Mesodermal cell (in vitro differentiated cells): ENCODE measurements around the gene MAN2B2.

Source experiments
- H3K27ac ChIP-seq: 2 replicates; pipeline ENCODE4 v1.7.0; 2013; ENCODE audit warnings: mild to moderate bottlenecking, low read depth, low read length, moderate library complexity; ENCODE audit not compliant: severe bottlenecking
- H3K36me3 ChIP-seq: 2 replicates; pipeline ENCODE4 v1.7.1; 2013; ENCODE audit warnings: mild to moderate bottlenecking, low read length, moderate library complexity; ENCODE audit not compliant: control insufficient read depth, insufficient read depth
- H3K4me1 ChIP-seq: one replicate; pipeline ENCODE4 v1.7.1; 2013; ENCODE audit warnings: mild to moderate bottlenecking, low read length; ENCODE audit not compliant: insufficient read depth, control insufficient read depth, poor library complexity, severe bottlenecking
- H3K4me3 ChIP-seq: 2 replicates; pipeline ENCODE4 v1.7.0; 2013; ENCODE audit warnings: low read length, control low read depth, mild to moderate bottlenecking; ENCODE audit not compliant: insufficient read depth, poor library complexity, severe bottlenecking; ENCODE audit errors: extremely low read depth
- H3K9me3 ChIP-seq: 2 replicates; pipeline ENCODE4 v1.7.1; 2013; ENCODE audit warnings: mild to moderate bottlenecking, low read length, moderate library complexity; ENCODE audit not compliant: control insufficient read depth
- WGBS, 2 experiments: methylation state at CpG; one replicate each; pipeline ENCODE4 v1.1.5; 2013; ENCODE audit warnings: missing lambda C conversion rate in 2 of 2; ENCODE audit not compliant: insufficient coverage in 2 of 2; 5-methylcytosine and 5-hydroxymethylcytosine counted together

MAN2B2 gene

GRCh38 chr4:6546091-6546490 lies 28.9 kb upstream of the MAN2B2 start:
- Histone ChIP-seq H3K27ac (no peak overlapping the region), H3K36me3 (no peaks in the 10 kb centered on the region), H3K4me3 (no peak overlapping the region), H3K9me3 (no peaks in the 10 kb centered on the region), H3K4me1 (no peaks in the 10 kb centered on the region)
- WGBS, 2 experiments, result 93% methylated on average over 3 of the region's 4 CpGs

- WGBS, 2 experiments, result 27 to 32% methylated on average over 15 to 17 of the region's 19 CpGs
- H3K27ac ChIP-seq, result no peak overlapping the region
- H3K36me3 ChIP-seq, result no peaks in the 10 kb centered on the region
- no peaks in the 10 kb centered on the region for H3K4me1 ChIP-seq
- H3K9me3 ChIP-seq, result peaks cover 6% of the 10 kb centered on the region
- no peak overlapping the region for H3K4me3 ChIP-seq
Measured at GRCh38 chr4:6546681-6547447, 28.1 kb upstream of the MAN2B2 start.

GRCh38 chr4:6548201-6548881 lies 26.6 kb upstream of the MAN2B2 start:
- WGBS, 2 experiments, result 63 to 67% methylated on average over 6 to 7 of the region's 8 CpGs
- Histone ChIP-seq H3K36me3 (no peaks in the 10 kb centered on the region), H3K27ac (no peak overlapping the region), H3K9me3 (peaks cover 6% of the 10 kb centered on the region), H3K4me1 (no peaks in the 10 kb centered on the region), H3K4me3 (no peak overlapping the region)

GRCh38 chr4:6548882-6549230 lies 26.1 kb upstream of the MAN2B2 start:
- 60 to 73% methylated on average over 2 of the region's 4 CpGs for WGBS, 2 experiments
- peaks cover 6% of the 10 kb centered on the region for H3K9me3 ChIP-seq
- no peaks in the 10 kb centered on the region for H3K36me3 ChIP-seq
- H3K4me3 ChIP-seq, result no peak overlapping the region
- no peak overlapping the region for H3K27ac ChIP-seq
- no peaks in the 10 kb centered on the region for H3K4me1 ChIP-seq

GRCh38 chr4:6549445-6549844 lies 25.5 kb upstream of the MAN2B2 start:
- no peaks in the 10 kb centered on the region for H3K4me1 ChIP-seq
- H3K36me3 ChIP-seq, result no peaks in the 10 kb centered on the region
- H3K27ac ChIP-seq, result no peak overlapping the region
- 45 to 51% methylated on average over 5 to 7 of the region's 7 CpGs for WGBS, 2 experiments
- H3K9me3 ChIP-seq, result peaks cover 6% of the 10 kb centered on the region
- H3K4me3 ChIP-seq, result no peak overlapping the region

GRCh38 chr4:6549890-6550620 lies 24.9 kb upstream of the MAN2B2 start:
- peaks cover 6% of the 10 kb centered on the region for H3K9me3 ChIP-seq

GRCh38 chr4:6550821-6551220 lies 24.2 kb upstream of the MAN2B2 start:
- no peaks in the 10 kb centered on the region for H3K36me3 ChIP-seq
- WGBS, 2 experiments, result 69 to 86% methylated on average over 2 of the region's 3 CpGs
- no peaks in the 10 kb centered on the region for H3K4me1 ChIP-seq
- no peak overlapping the region for H3K4me3 ChIP-seq
- H3K9me3 ChIP-seq, result peaks cover 6% of the 10 kb centered on the region
- H3K27ac ChIP-seq, result no peak overlapping the region

More at GRCh38 chr4:6549890-6550620, 24.9 kb upstream of the MAN2B2 start:
- no peak overlapping the region for H3K27ac ChIP-seq
- no peaks in the 10 kb centered on the region for H3K4me1 ChIP-seq
- no peak overlapping the region for H3K4me3 ChIP-seq
- 72 to 78% methylated on average over 10 to 11 of the region's 13 CpGs for WGBS, 2 experiments
- H3K36me3 ChIP-seq, result no peaks in the 10 kb centered on the region

- H3K36me3 ChIP-seq, result no peaks in the 10 kb centered on the region
- H3K4me3 ChIP-seq, result no peak overlapping the region
- H3K4me1 ChIP-seq, result no peaks in the 10 kb centered on the region
- no peak overlapping the region for H3K27ac ChIP-seq
- peaks cover 6% of the 10 kb centered on the region for H3K9me3 ChIP-seq
- WGBS, 2 experiments, result 94% methylated on average over 2 of the region's 2 CpGs; no CpG with 5 or more reads in 1 of the 2 experiments
Measured at GRCh38 chr4:6551660-6552059, 23.3 kb upstream of the MAN2B2 start.

GRCh38 chr4:6555519-6555918 lies 19.5 kb upstream of the MAN2B2 start:
- Histone ChIP-seq H3K36me3 (no peaks in the 10 kb centered on the region), H3K4me3 (no peak overlapping the region), H3K9me3 (peaks cover 6% of the 10 kb centered on the region), H3K27ac (no peak overlapping the region), H3K4me1 (peaks cover 2% of the 10 kb centered on the region)
- WGBS, 2 experiments, result 79 to 86% methylated on average over 13 of the region's 13 CpGs

- Histone ChIP-seq H3K4me1 (peaks cover 8% of the 10 kb centered on the region), H3K36me3 (no peaks in the 10 kb centered on the region)
- 80 to 88% methylated on average over 6 of the region's 6 CpGs for WGBS, 2 experiments
Measured at GRCh38 chr4:6556263-6556662, 18.7 kb upstream of the MAN2B2 start.

More at GRCh38 chr4:6556263-6556662, 18.7 kb upstream of the MAN2B2 start:
- Histone ChIP-seq H3K4me3 (no peak overlapping the region), H3K9me3 (peaks cover 5% of the 10 kb centered on the region), H3K27ac (no peak overlapping the region)
